ENCODE results near the gene PLEKHM3.

The PLEKHM3 gene

DNA sequence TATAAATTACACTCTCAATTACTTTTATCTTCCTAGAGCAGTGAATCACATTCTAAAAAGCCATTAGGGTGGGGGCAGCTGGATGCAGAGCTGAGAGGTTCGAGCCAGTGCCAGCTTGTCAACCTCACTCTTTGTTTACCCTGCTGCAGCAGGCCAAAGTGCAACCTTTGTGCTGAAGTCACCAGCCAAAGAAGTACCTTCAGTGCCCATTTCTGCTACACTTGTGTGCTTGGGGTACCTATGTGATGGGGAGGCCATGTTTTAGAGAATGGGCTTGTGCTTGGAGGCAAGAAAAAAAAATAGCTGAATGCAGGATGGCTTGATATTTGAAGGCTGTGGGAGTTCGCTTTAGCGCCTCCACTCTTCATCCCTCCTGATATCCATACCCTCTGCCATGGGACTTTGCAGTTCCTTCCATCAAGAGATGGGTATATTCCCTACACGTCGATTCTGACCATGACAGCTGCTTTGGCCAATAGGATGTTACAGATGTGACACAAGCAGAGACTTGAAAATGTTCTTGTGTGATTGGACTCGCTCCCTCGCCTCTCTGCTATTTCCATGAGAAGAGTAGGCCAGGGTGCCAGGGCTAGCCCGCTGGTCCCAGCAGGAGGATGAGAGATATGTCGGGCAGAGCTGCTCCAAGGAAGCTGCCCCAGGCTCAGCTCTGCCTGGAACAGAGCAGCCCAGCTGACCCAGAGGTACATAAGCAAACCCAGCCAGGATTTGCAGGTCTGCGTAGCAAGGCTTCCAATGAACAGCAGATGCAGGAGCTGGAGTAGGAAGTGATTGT is 242.9 kb downstream of the PLEKHM3 start:
- peak; percentile 28 for DNase-seq

DNA sequence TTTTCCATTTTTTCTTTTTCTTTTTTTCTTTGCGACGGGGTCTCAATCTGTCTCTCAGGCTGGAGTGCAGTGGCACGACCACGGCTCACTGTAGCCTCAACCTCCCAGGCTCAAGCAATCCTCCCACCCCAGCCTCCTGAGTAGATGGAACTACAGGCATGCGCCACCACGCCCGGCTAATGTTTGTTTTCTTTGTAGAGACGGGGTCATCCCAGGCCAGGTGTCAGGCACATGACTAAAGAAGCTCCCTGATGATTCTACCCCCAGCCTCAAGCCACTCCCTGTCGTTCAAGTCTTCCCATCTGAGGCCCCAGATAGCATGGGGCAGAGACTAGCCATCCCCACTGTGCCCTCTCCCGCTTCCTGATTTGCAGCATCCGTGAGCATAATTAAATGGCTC is 245.8 kb downstream of the PLEKHM3 start:
- no peak for DNase-seq

GRCh38 chr2:207778298-207778882 is 246.9 kb downstream of the PLEKHM3 start:
- DNase-seq, result no peak

DNA sequence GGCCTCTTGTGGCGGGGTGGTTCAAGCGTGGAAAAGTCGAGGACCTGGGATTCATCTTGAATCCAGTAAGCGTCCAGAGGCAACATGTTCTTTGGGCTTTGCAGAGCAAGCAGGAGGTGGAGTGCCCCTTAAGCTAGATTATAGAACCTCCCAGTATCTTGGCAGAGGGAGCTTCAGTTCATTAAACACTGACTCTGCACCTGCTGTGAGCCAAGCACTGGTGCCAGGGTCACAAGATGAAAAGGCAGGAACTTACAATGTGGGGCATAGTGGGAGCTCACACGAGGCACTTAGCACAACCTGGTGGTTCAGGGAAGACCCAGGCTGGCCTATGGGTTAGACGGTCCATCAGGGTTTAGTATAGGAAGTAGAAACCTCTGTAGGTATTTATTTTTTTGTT is 248.2 kb downstream of the PLEKHM3 start:
- DNase-seq, result peak; percentile 35

GRCh38 chr2:207775473-207775872 is 249.9 kb downstream of the PLEKHM3 start:
- DNase-seq, result no peak

DNA sequence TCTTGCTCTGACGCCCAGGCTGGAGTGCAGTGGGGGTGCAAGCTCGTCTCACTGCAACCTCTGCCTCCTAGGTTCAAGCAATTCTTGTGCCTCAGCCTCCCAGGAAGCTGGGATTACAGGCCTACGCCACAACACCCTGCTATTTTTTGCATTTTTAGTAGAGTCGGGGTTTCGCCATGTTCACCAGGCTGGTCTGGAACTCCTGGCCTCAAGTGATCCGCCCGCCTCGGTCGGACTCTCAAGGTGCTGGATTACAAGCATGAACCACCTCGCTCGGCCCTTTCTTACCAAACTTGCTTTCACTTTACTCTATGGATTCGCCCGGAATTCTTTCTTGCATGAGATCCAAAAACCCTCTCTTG is 252.5 kb downstream of the PLEKHM3 start:
- DNase-seq, result no peak

DNA sequence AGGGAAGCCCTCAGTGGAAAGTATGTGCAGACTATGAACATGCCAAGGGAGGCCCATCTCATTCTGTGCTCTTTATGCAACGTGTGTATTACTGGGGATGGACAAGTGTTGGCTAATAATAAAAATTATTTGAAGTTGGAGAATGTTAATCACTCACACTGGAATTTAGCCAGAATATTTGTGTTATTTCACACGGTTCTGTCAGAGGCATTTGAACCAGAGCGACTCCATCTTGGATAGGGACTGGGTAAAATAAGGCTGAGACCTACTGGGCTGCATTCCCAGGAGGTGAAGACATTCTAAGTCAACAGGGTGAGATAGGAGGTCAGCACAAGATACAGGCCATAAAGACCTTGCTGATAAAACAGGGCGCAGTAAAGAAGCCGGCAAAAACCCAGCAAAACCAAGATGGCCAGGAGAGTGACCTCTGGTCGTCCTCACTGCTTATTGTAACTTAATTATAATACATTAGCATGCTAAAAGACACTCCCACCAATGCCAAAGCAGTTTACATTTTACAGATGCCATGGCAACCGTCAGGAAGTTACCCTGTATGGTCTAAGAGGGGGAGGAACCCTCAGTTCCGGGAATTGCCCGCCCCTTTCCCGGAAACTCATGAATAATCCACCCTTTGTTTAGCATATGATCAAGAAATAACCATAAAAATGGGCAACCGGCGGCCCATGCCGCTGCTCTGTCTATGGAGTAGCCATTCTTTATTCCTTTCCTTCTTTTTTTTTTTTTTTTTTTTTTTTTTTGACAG is 253.1 kb downstream of the PLEKHM3 start:
- DNase-seq, result no peak

GRCh38 chr2:207771421-207771820 is 253.9 kb downstream of the PLEKHM3 start:
- DNase-seq, result no peak
